HG02870 (cell line): ENCODE results near the gene ERC2.

Source experiments
- ATAC-seq: cut with Tn5 transposase; IDR thresholded peaks from one replicate; pipeline ENCODE4 v1.9.1; 2021; ENCODE audit warnings: mild to moderate bottlenecking, moderate library complexity; ENCODE audit not compliant: unreplicated experiment

The ERC2 gene

DNA sequence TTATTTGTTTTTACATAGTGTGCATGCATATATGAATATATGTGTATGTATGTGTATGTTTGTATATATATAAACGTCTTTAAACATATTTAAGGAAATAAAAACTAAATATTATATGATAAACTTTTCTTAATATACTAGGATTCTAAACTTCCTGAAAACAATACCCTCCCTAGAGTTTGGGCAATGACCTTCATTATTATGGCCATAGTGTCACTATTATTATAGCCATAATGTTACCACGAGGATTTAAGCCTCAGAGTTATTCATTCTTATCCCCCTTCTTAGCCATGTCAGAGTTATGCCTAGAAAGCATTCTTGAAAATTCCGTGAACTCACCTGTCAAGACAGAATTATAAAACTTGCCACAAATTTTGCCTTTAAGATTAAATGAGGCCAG is 335.5 kb downstream of the ERC2 start:
- ATAC-seq, result no peak

DNA sequence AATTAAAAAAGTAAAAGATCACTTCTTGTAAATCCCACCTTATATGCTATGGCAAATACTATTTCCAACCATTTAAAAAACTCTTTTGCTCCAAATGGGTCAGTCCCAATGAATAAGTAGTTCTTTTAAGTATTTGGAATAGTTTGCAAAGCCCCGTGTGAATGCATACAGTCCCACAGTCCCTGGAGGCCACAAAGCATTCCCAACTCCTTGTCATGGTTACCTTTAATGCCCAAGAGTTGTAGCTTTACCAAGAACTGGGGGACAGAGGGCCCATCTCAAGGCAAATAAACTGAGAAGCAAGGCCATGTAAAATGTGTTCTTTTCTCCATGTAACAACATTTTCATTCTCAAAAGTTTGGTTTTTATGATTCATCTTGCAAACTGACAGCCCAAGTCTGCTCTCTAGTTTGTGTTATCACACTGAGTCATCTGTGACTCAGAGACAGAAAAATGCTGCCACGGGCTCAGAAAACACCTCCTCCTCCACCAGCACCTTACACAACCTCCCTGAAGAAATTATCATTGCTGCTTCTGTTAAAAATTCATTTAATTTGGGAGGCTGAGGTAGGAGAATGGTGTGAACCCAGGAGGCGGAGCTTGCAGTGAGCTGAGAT is 336.2 kb downstream of the ERC2 start:
- no peak for ATAC-seq

DNA sequence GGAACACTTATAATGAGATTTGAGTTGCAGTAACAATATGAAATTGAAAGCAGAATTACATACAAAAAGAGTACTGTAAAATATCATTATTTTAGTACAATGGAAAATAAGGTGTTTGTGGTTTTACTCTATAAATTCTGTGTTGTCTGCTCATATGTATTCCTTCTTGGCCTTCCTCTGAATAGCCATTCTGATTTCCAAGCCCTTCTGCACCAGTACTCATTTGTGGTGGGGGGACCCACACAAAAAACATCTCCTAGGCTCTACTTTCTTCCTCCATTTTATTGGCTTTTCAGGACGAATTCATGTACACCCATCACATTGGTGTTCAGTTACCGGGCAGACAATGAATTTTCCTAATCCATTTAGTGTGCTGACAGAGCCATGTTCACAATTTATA is 338.2 kb downstream of the ERC2 start:
- ATAC-seq, result no peak

DNA sequence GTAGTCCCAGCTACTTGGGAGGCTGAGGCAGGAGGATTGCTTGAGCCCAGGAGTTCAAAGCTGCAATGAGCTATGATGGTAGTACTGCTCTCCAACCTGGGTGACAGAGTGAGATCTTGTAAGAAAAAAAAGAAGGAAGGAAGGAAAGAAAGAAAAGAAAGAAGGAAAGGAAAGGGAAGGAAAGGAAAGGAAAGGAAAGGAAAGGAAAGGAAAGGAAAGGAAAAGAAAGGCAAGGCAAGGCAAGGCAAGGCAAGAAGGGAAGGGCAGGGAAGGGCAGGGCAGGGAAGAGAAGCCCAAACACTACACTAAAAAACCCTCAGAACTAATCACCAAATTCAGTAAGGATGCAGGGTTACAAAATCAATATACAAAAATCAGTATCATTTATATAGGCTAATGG is 341.6 kb downstream of the ERC2 start:
- ATAC-seq, result no peak

DNA sequence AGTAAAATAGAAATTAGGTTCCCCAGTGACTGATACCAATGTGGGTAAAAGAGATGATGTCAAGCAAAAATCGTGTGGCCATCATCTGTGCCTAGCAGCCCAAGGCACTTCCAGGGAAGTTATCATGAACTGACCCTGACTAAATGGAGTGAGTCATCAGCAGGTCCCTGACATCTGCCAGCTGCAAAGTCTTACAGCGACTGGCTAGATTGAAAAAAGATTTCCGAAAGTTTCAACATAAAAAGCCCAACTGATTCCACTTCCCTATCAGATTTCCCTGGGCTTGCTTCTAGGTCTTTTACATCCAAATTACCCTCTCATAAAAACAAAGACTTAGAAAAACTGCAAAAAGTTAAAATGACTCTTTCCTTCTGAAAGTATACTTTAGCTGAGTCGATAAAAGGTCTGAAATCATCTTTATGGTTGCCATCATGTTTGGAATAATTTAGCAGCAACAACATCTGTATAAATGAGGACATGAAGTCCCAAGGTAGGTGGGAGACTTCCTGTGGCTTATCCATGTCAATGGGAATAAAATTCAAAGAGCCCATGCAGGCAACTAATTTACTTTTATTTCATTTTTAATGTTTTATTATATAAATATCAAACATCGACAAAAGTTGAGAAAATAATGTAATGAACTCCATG is 342.8 kb downstream of the ERC2 start:
- no peak for ATAC-seq

DNA sequence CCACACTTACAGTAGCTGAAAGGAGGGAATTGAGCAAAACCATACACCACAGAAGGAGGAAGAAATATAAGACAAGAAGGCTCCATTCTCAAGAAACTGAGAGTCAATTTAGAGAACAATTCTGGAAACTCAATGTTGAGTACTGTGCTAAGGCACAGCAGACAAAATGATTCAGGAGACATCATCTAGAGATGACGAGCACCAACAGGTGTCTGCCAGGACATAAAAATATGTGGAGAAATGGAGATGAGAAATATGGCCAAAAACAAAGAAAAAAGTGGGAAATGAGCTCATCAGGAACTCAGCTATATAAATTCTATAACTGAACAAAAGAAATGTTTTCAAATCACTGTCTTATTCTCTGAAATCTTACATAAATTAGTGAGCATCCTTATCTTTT is 343.7 kb downstream of the ERC2 start:
- ATAC-seq, result no peak

DNA sequence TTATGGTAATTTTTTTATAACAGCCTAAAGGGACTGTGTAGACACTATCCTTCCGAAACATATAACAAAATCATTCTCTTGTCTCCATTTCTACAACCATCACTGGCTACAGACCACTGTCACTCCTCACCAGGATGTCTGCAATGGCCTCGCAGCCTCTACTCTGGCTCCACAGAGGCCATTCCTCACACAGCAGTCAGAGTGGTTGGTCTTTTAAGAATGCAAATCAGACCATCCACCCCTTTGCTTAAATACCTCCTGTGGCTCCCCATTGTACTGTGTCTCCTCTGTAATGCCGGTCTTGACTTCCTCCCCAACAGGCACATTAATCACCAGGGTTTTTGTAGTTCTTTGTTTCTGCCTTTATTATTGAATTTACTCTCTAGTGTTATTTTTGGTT is 344.8 kb downstream of the ERC2 start:
- no peak for ATAC-seq

DNA sequence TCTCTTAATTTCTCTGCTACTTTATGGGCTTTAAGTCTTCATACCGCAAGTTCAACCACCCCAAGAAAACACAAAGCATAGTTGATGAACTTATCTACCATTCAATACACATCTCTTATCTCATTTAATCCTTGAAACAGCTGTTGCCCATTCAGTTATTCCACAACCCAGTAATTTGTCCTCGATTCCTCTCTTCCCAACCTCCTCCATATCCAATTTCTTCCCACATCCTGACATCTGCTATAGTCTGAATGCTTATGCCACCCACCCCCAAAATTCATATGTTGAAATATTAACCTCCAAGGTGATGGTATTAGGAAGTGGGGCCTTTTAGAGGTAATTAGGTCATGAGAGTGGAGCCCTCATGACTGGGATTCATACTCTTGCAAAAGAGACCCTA is 345.4 kb downstream of the ERC2 start:
- ATAC-seq, result no peak

DNA sequence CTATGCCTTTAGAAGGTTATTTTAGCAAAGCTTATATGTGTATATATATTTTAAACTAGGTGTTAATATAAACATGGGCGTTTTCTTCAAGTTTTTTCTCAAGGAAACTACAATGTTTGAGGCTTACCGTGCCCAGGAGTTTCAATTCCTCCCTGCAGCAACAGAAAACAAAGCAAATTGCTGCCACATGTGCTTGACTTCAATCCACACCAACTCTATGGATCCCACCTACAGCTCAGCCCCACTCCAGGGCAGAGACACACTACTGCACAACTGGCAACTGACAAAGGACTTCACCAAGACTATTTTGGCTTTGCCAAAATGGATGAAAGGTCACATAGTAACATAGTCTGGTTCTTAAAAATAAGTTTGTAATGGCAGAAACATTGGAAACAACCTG is 346.6 kb downstream of the ERC2 start:
- no peak for ATAC-seq

DNA sequence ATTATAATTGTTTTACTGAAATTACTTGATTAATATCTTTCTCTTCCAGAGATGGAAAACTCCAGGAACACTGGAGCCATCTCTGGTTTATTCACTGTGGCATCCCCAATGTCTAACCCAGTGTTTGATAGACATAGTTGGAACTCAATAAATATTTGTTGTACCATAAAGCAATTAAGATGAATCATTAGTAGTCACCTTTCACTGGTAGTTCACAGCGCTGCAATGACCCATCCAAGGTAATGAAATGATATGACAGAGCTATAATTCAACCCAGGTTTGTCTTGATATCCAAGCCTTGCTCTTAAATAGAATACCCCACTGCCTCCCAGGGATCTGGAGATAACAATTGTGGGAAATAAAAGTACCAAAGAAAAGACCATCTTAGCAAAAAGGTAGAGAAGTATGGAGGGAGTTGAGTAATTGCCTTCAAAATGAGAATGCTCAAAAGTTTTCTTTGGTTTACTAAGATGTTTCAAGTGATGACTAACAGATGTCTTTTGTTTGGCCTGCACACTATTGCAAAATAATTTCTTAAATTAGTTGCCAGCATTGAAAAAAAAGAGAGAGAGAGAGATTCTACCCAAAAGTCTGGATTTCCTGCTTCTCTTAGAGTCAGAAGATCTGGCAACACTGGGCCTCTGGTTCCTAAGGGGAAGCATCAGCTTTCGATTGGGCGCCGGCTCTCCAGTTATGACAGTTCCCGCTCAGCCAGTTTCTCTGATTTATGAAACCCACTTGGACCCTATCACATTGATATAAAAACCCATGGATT is 348.5 kb downstream of the ERC2 start:
- no peak for ATAC-seq

DNA sequence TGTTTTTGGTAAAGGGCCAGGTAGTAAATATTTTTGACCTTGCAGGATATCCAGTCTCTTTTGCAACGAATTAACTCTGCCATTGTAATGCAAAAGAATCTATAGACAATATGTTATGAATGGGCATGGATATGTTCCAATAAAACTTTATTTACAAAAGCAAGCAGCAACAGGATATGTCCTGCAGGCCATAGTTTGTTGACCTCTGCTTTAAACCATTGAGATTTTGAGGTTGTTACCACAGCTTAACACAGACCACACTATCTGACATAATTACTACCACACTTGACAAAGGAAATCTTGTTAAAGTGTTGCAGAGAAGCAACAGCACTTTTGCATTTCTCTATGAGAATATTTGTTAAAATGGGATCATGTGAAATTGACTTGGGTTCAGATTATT is 349.3 kb downstream of the ERC2 start:
- no peak for ATAC-seq

DNA sequence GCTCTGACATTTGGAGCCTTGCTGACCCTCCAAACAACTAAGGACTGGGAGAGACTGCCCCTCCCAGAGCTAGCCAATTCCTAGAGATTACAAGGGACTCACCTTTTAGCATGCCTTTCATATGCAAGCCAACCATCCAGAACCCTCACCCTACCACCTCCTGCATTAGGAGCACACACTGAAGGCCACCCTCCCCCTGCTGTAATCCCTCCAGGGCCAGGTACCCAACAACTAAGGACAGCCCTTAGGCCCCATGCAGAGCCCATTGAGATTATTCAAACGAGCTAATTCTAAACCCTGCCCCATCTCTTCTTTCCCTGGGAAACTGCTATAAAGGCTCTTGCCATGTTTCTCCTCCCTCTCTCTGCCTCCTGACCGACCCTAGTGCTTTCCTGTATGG is 352.6 kb downstream of the ERC2 start:
- ATAC-seq, result no peak

DNA sequence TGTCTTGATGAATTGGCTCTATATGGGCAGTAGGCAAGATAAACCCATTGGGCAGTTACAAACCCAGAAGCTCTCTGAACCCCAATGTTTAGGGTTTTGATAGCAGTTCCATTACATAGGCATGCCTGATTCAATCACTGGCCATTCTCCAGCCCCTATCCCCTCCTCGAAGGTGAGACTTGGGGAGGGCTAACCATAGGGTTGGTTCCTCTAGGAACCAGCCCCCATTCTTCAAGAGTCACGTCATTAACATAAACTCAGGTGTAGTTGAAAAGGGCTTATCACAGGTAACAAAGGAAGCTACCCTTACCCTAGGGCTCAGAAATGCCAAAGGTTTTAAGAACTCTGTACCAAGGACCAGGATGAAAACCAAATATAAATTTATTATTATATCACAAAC is 353.1 kb downstream of the ERC2 start:
- ATAC-seq, result no peak

DNA sequence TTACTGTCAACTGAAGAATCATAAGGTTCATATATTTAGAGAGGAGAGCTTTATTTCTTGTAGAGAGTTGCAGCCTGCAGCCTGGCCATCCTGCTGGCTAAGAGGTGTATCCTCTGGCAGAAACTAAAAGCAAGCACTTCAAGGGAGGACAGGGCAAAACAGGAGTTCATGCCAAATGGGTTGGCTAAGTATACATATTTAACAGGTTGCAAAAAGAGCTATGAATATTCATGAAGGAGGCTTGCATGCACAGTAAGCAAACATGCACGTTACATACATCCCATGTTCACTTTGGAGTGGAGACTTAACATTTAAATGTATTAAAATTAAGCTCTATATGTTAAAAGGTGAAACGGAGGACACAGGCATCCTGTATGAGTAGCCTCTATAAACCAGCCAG is 354.4 kb downstream of the ERC2 start:
- no peak for ATAC-seq

DNA sequence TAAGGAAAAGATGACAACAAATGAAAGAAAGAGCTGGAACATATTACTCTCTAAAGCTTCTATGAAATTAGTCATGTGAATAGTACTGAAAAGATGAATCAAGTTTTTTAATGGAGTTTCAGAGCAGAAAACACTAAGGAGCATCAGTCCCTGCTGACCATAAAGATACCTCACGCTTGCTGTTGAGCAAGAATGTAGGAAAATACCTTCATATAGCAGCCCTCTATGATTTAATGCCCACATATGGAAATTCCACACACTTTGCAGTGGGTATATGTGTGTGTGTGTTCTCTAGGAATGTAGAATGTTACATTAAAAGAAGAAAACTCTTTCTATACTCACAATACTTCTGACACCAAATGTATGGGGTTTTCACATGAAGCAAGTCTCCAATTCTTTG is 355.0 kb downstream of the ERC2 start:
- ATAC-seq, result no peak

DNA sequence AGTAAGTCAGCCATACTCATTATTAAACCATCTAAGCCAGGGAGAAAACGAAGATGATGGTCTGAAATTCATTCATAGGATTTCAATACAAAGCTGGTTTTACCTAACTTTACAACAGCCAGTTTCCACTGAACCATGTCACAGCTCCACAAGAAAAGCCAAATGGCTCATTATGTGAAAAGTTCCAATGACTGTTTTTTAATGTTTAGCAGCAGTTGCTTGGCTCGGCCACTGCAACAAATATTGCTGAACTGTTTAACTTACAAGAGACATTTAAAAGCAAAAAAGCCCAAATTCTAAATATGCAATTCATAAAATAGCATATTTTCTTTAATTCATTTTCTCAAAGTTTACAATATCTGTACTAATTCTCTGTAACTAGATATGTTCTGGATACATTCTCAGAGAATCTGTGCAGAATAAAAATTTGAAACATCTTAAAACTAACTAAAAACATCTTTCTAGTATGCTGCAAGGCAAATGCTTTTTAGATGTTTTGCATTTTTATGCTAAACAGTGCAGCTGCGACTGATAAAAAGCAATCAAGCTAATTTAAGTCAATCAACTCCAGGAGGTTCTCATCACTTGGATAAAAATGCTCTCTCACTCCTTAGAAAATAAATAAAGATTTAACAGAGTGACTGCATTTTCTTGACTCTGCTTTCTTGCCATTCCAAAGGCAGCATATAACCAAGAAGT is 356.5 kb downstream of the ERC2 start:
- no peak for ATAC-seq

DNA sequence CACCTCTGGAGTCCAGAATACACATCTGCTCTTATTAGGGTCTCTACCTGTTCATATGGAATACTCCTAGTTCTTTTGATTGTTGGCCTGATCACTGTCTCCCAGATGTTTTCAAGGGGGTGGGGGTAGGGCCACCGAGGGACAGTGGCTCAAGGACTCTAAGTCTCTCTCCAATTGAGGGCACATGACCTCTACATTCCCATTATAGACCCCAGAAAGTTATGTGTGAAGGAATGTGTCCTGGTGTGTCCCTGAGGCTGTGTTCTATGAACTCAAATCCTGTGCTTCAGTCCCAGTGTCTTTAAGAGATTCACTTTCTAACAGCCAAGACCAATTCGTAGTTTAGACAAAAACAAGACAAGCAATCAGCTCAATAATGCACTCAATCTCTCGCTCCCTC is 357.4 kb downstream of the ERC2 start:
- no peak for ATAC-seq

DNA sequence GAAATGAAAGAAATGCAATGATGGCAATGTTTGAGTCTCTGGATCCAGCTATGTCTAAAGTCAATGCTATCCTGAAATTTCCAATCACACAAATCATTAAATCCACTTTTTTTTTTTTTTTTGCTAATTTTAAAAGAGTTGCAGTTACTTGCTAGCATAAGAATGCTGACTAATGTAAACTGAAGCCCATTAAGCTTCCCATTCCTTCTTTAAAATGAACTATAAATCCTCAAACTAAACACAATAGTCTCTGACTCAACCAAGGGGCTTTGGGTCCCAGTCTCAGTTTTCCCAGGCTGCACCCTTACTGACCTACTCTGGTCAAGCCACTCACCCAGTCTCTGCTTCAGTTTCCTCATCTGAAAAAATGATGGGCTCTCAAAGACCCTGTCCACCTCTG is 361.1 kb downstream of the ERC2 start:
- ATAC-seq, result no peak

DNA sequence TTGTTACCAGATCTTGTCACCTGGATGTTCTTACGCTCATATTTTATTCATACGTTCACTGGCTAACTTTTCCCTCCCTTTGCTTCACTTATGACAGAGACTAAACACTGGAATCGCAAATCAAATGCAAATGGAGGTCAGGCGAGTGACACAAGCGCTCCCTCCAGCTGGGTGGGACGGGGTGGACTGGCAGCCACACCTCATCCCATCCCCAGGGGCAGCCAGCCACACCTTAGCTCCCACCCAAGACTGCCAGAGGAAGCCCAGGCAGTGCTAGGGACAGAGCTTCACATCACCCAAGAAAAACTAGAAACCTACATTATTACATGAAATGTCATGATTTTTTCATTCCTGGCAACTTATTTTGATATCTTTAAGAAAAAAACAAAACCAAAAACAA is 366.2 kb downstream of the ERC2 start:
- no peak for ATAC-seq

DNA sequence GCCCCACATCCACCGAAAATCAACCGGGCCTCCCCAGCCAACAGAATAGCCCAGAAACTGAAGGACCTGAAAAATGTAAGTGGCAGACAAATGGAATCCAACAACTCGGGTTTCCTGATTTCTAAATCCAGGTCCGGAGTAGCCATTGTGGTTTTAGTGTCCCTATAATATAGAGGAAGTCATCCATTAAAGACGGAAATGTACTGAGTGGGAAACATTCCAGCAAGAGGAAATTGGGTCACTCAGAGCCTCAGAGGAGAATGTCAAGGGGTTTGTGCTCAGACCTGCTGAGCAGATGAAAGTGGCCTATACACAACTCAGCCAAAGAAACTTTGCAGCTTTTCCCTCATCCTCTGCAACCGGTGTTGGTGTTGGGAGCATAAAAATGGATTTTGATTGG is 366.7 kb downstream of the ERC2 start:
- no peak for ATAC-seq

DNA sequence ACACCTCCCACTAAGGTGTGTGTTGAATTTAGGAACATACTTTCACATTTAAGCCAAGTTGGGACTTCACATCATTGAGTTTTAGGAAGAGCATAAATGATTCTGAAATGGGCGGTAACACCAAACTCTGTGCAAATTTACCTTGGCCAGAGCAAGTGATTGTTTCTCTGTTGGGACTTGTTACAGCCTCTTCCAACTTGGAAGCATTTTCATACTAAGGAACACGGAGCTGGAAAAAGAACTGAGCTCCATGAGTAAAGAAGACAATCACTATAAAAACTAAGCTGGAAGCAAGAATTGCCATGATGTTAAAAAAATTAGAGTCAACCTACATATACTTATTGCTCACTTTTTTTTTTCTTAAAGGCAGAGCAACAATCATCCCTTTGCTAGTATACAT is 371.3 kb downstream of the ERC2 start:
- ATAC-seq, result no peak

DNA sequence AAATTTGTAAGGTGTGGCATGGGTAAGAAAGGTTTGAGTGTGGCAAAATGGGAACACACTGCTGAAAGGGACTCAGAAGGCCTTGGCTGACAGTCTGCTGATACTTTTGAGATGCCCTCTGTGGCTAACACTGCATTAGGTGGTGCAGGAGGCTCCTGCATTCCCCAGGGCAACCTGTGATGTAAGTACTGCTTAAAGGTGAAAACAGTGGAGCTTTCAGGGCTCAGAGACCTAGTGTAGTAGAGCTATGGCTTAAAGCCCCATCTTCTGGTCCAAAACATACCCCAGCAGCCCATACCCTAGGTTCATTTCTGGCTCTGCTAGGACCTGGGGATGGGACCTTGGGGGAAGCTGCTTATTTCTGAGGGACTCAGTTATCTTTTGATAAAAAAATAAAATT is 374.1 kb downstream of the ERC2 start:
- no peak for ATAC-seq
